ENCODE measurements around the gene SLC66A3.

- TF ChIP-seq USF2 (CRISPR knock-in tag; IDR thresholded peaks at IDR 0.05) (no peak), CTCF (IDR thresholded peaks at IDR 0.05) (no peak), ZNF396 (CRISPR knock-in tag; IDR thresholded peaks at IDR 0.05; ENCODE audit: borderline replicate concordance) (no peak), MAX (CRISPR knock-in tag; IDR thresholded peaks at IDR 0.05) (no peak)
Observed at GRCh38 chr2:11220445-11220844, 65.2 kb downstream of the SLC66A3 start.
